Testis (tissue), 3 donors: ENCODE measurements around the gene KCNJ10. TPM values are rescaled to one million over a fixed set of nuclear protein-coding genes. Genes with fewer than 3 reads are reported as not detected.

Source experiments
- DNase-seq: peaks from one replicate; pipeline ENCODE4 v3.0.0-alpha.2; 2019
- H3K27ac ChIP-seq, 2 donors: fragments of 200-600 bp; sonication (generic); one replicate each; pipeline ENCODE4 v1.5.1; 2019
- H3K27me3 ChIP-seq: fragments of 200-600 bp; sonication (generic); one replicate; pipeline ENCODE4 v1.5.1; 2019
- H3K36me3 ChIP-seq: fragments of 200-600 bp; sonication (generic); one replicate; pipeline ENCODE4 v1.5.1; 2017; ENCODE audit warnings: low read depth; ENCODE audit errors: missing control alignments
- H3K4me1 ChIP-seq: fragments of 200-600 bp; sonication (generic); one replicate; pipeline ENCODE4 v1.5.1; 2019
- H3K4me3 ChIP-seq, 2 donors: fragments of 200-600 bp; sonication (generic); one replicate each; pipeline ENCODE4 v1.5.1; 2017 to 2019
- H3K9me3 ChIP-seq: fragments of 200-600 bp; sonication (generic); one replicate; pipeline ENCODE4 v1.5.1; 2017
- CTCF ChIP-seq, 3 experiments: fragments of 450-650 bp in 2 of 3; fragments of 200-600 bp in 1 of 3; sonication (generic) in 1 of 3; IDR thresholded peaks; one replicate each; pipeline ENCODE4 v1.5.1; 2016 to 2019; ENCODE audit warnings: antibody characterized with exemption in 3 of 3, mild to moderate bottlenecking in 2 of 3, moderate library complexity in 1 of 3
- POLR2A ChIP-seq: fragments of 450-650 bp; IDR thresholded peaks from one replicate; pipeline ENCODE4 v1.6.1; 2017; ENCODE audit warnings: antibody characterized with exemption, mild to moderate bottlenecking, moderate library complexity
- WGBS, 2 donors: methylation state at CpG; one replicate each; pipeline ENCODE4 v1.1.5; 2018; 5-methylcytosine and 5-hydroxymethylcytosine counted together
- intact Hi-C: fragments of 100-400 bp; cut with DNase I; formaldehyde crosslinking; loops from one replicate; pipeline ENCODE4 v1.15.1; 2023; ENCODE audit warnings: low total_unique reads
- polyA plus RNA-seq: library from polyadenylated mRNA; stranded (reverse); fragments of 350-450 nt; fragmentation: Illumina TruSeq; extraction: RNeasy Lipid Tissue Mini Kit (QIAGEN cat#74804); gene quantifications from one replicate; pipeline ENCODE4 v1.2.3, GENCODE V29; 2014; ENCODE audit warnings: low read depth, low replicate concordance; ENCODE audit not compliant: insufficient read depth
- total RNA-seq, 2 donors: library from RNA; depleted of rRNA; stranded (reverse); fragments of >200 nt; gene quantifications; one replicate each; pipeline ENCODE4 v1.2.3, GENCODE V29; 2016

KCNJ10 gene
- total and polyA plus RNA-seq, 3 donors from 2014 or later = 0.79 to 1.9 (median 1.5) TPM

GRCh38 chr1:159949981-159950381, 120.0 kb downstream of the KCNJ10 start:
- peaks cover 9% of the 10 kb centered on the region for H3K4me1 ChIP-seq
- intact Hi-C loops = no loop called here
- DNase-seq = no peak
- no peaks in the 10 kb centered on the region for H3K9me3 ChIP-seq
- H3K27ac ChIP-seq = no peak overlapping the region
- no peaks in the 10 kb centered on the region for H3K27me3 ChIP-seq
- WGBS, 2 donors = 89 to 94% methylated on average over 4 of the region's 4 CpGs
- H3K4me3 ChIP-seq = no peak overlapping the region
- TF ChIP-seq CTCF (IDR thresholded peaks at IDR 0.05) = no peak
- TF ChIP-seq POLR2A = no peak
- H3K36me3 ChIP-seq = no peaks in the 10 kb centered on the region

- H3K27ac ChIP-seq = no peak overlapping the region
- H3K27me3 ChIP-seq = no peaks in the 10 kb centered on the region
- no peak for DNase-seq
- H3K9me3 ChIP-seq = no peaks in the 10 kb centered on the region
- WGBS, 2 donors = 79 to 82% methylated on average over 6 of the region's 6 CpGs
- H3K36me3 ChIP-seq = no peaks in the 10 kb centered on the region
- peaks cover 12% of the 10 kb centered on the region for H3K4me1 ChIP-seq
- intact Hi-C loops = no loop called here
- TF ChIP-seq POLR2A (no peak), CTCF (IDR thresholded peaks at IDR 0.05) (no peak)
- no peak overlapping the region for H3K4me3 ChIP-seq
Measured at GRCh38 chr1:159949123-159949522, 120.8 kb downstream of the KCNJ10 start.

Other genes with a start within 250 kb of the KCNJ10 start
- under 1 TPM; 0.47 to 0.74 TPM for gene SLAMF8, start 243.3 kb downstream of the KCNJ10 start, total RNA-seq
- gene SLAMF8, start 243.3 kb downstream of the KCNJ10 start, polyA plus RNA-seq = 5.3 TPM
- gene VSIG8, start 207.5 kb downstream of the KCNJ10 start, total RNA-seq = under 1 TPM; 0.43 to 0.55 TPM
- gene VSIG8, start 207.5 kb downstream of the KCNJ10 start, polyA plus RNA-seq = not detected
- gene CFAP45, start 170.0 kb downstream of the KCNJ10 start, total RNA-seq = 10 to 100 TPM; 13.0 to 30.4 TPM
- gene CFAP45, start 170.0 kb downstream of the KCNJ10 start, polyA plus RNA-seq = 59.6 TPM
- gene TAGLN2, start 144.7 kb downstream of the KCNJ10 start, total RNA-seq = 100 to 1,000 TPM; 204 to 389 TPM
- 305 TPM for gene TAGLN2, start 144.7 kb downstream of the KCNJ10 start, polyA plus RNA-seq
- gene IGSF9, start 124.5 kb downstream of the KCNJ10 start, total RNA-seq = 10 to 100 TPM in 1 of 2 donors, 1 to 10 TPM in 1; 4.8 to 10.2 TPM
- 7.9 TPM for gene IGSF9, start 124.5 kb downstream of the KCNJ10 start, polyA plus RNA-seq
- gene SLAMF9, start 115.9 kb downstream of the KCNJ10 start, total RNA-seq = 1 to 10 TPM in 1 of 2 donors, not detected in 1; 2.0 TPM
- 0.74 TPM for gene SLAMF9, start 115.9 kb downstream of the KCNJ10 start, polyA plus RNA-seq
- gene PIGM, start 38.2 kb downstream of the KCNJ10 start, total RNA-seq = 1 to 10 TPM; 5.1 to 6.5 TPM
- 9.1 TPM for gene PIGM, start 38.2 kb downstream of the KCNJ10 start, polyA plus RNA-seq
- under 1 TPM; 0.55 to 0.68 TPM for gene KCNJ9, start 11.4 kb upstream of the KCNJ10 start, total RNA-seq
- 0.37 TPM for gene KCNJ9, start 11.4 kb upstream of the KCNJ10 start, polyA plus RNA-seq
- gene IGSF8, start 28.5 kb upstream of the KCNJ10 start, total RNA-seq = 100 to 1,000 TPM; 104 to 119 TPM
- gene IGSF8, start 28.5 kb upstream of the KCNJ10 start, polyA plus RNA-seq = 79.8 TPM
- 10 to 100 TPM; 14.2 to 27.9 TPM for gene ATP1A2, start 45.6 kb upstream of the KCNJ10 start, total RNA-seq
- 13.2 TPM for gene ATP1A2, start 45.6 kb upstream of the KCNJ10 start, polyA plus RNA-seq
- 10 to 100 TPM; 13.3 to 23.0 TPM for gene ATP1A4, start 81.4 kb upstream of the KCNJ10 start, total RNA-seq
- 38.6 TPM for gene ATP1A4, start 81.4 kb upstream of the KCNJ10 start, polyA plus RNA-seq
- 1 to 10 TPM; 3.4 to 5.6 TPM for gene CASQ1, start 120.4 kb upstream of the KCNJ10 start, total RNA-seq
- 10.2 TPM for gene CASQ1, start 120.4 kb upstream of the KCNJ10 start, polyA plus RNA-seq
- 100 to 1,000 TPM; 168 to 229 TPM for gene PEA15, start 135.2 kb upstream of the KCNJ10 start, total RNA-seq
- 421 TPM for gene PEA15, start 135.2 kb upstream of the KCNJ10 start, polyA plus RNA-seq
- gene DCAF8, start 192.4 kb upstream of the KCNJ10 start, total RNA-seq = 100 to 1,000 TPM; 233 to 240 TPM
- gene DCAF8, start 192.4 kb upstream of the KCNJ10 start, polyA plus RNA-seq = 127 TPM
- gene PEX19, start 215.0 kb upstream of the KCNJ10 start, total RNA-seq = 10 to 100 TPM; 48.5 to 56.6 TPM
- 63.5 TPM for gene PEX19, start 215.0 kb upstream of the KCNJ10 start, polyA plus RNA-seq